ENCODE measurements around the gene CDKN1A. TPM values are rescaled to one million over a fixed set of nuclear protein-coding genes. Genes with fewer than 3 reads are reported as not detected.

CDKN1A gene
- total RNA-seq, 1 donor from 2014 or later = 41.3 TPM

DNA sequence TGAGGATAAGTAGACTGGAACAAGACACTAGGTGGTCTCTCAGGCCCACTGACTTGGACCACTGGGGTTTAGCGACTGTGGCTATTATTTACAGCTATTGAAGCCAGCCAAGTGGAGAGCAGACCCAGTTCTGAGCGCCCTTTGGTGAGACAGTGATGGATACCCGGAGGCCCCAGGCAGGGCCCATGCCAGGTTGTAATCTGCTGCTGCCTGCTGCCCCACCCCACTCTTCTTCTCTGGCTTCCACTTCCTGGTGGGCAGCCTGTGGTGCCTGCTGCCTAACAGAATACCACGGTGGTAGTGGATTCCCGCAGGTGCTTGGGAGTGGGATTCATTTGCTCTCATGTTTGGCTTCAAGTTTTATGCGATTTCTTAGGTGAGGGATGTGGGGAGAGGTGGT lies 19.7 kb downstream of the CDKN1A start:
- TF ChIP-seq CTCF (IDR thresholded peaks at IDR 0.05; ENCODE audit: partially characterized antibody, unreplicated experiment) = no peak
- no peak for DNase-seq
- peaks cover 2% of the 10 kb centered on the region for H3K4me1 Mint-ChIP-seq (ENCODE audit: low read depth, unreplicated experiment)
- H3K27ac Mint-ChIP-seq (ENCODE audit: unreplicated experiment) = no peak overlapping the region
- peaks cover 2% of the 10 kb centered on the region for H3K27me3 Mint-ChIP-seq (ENCODE audit: unreplicated experiment)
- H3K9me3 Mint-ChIP-seq (ENCODE audit: unreplicated experiment) = no peaks in the 10 kb centered on the region
- no peak overlapping the region for H3K4me3 Mint-ChIP-seq (ENCODE audit: unreplicated experiment)
- peaks cover 2% of the 10 kb centered on the region for H3K36me3 Mint-ChIP-seq (ENCODE audit: unreplicated experiment)

GRCh38 chr6:36698871-36699271 lies 20.4 kb downstream of the CDKN1A start:
- DNase-seq = no peak
- Mint-ChIP-seq H3K4me1 (ENCODE audit: low read depth, unreplicated experiment) (peaks cover 2% of the 10 kb centered on the region), H3K27ac (ENCODE audit: unreplicated experiment) (no peak overlapping the region), H3K4me3 (ENCODE audit: unreplicated experiment) (no peak overlapping the region), H3K27me3 (ENCODE audit: unreplicated experiment) (no peaks in the 10 kb centered on the region), H3K36me3 (ENCODE audit: unreplicated experiment) (peaks cover 8% of the 10 kb centered on the region), H3K9me3 (ENCODE audit: unreplicated experiment) (no peaks in the 10 kb centered on the region)
- TF ChIP-seq CTCF (IDR thresholded peaks at IDR 0.05; ENCODE audit: partially characterized antibody, unreplicated experiment) = no peak

- H3K27ac Mint-ChIP-seq (ENCODE audit: unreplicated experiment) = no peak overlapping the region
- H3K4me1 Mint-ChIP-seq (ENCODE audit: low read depth, unreplicated experiment) = peaks cover 2% of the 10 kb centered on the region
- peaks cover 9% of the 10 kb centered on the region for H3K36me3 Mint-ChIP-seq (ENCODE audit: unreplicated experiment)
- no peak for TF ChIP-seq CTCF (IDR thresholded peaks at IDR 0.05; ENCODE audit: partially characterized antibody, unreplicated experiment)
- H3K27me3 Mint-ChIP-seq (ENCODE audit: unreplicated experiment) = no peaks in the 10 kb centered on the region
- DNase-seq = no peak
- no peaks in the 10 kb centered on the region for H3K9me3 Mint-ChIP-seq (ENCODE audit: unreplicated experiment)
- no peak overlapping the region for H3K4me3 Mint-ChIP-seq (ENCODE audit: unreplicated experiment)
Measured at GRCh38 chr6:36699348-36699747, 20.8 kb downstream of the CDKN1A start.

- Mint-ChIP-seq H3K27ac (ENCODE audit: unreplicated experiment) (no peak overlapping the region), H3K9me3 (ENCODE audit: unreplicated experiment) (no peaks in the 10 kb centered on the region), H3K36me3 (ENCODE audit: unreplicated experiment) (peaks cover 9% of the 10 kb centered on the region), H3K4me3 (ENCODE audit: unreplicated experiment) (no peak overlapping the region), H3K27me3 (ENCODE audit: unreplicated experiment) (no peaks in the 10 kb centered on the region), H3K4me1 (ENCODE audit: low read depth, unreplicated experiment) (peaks cover 2% of the 10 kb centered on the region)
- no peak for TF ChIP-seq CTCF (IDR thresholded peaks at IDR 0.05; ENCODE audit: partially characterized antibody, unreplicated experiment)
- no peak for DNase-seq
Measured at GRCh38 chr6:36700071-36700812, 21.7 kb downstream of the CDKN1A start.

DNA sequence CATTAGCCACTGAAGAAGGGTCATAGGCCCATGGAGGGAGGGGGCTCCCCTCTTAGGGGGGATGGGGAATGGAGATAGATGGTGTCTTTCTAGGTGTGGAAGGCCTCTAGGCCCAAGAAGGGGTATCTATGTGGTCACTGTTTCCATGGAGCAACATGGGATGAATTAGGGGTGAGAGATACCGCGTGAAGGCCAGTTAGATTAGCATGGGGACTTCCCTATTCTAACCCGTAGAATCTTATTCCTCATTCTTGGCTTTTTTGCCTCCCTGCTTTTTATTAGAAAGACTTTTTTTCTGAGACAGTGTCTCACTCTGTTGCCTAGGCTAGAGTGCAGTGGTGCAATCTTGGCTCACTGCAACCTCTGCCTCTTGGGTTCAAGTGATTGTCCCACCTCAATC lies 22.3 kb downstream of the CDKN1A start:
- Mint-ChIP-seq H3K27me3 (ENCODE audit: unreplicated experiment) (no peaks in the 10 kb centered on the region), H3K36me3 (ENCODE audit: unreplicated experiment) (peaks cover 9% of the 10 kb centered on the region), H3K27ac (ENCODE audit: unreplicated experiment) (no peak overlapping the region), H3K4me1 (ENCODE audit: low read depth, unreplicated experiment) (no peaks in the 10 kb centered on the region), H3K9me3 (ENCODE audit: unreplicated experiment) (no peaks in the 10 kb centered on the region), H3K4me3 (ENCODE audit: unreplicated experiment) (no peak overlapping the region)
- DNase-seq = no peak
- no peak for TF ChIP-seq CTCF (IDR thresholded peaks at IDR 0.05; ENCODE audit: partially characterized antibody, unreplicated experiment)
